ENCODE measurements around the gene LEMD3.

LEMD3 gene

GRCh38 chr12:65188179-65188701 lies 18.9 kb downstream of the LEMD3 start:
- Histone ChIP-seq H3K27me3 (ENCODE audit: insufficient read depth, low read length, poor library complexity) (no peaks in the 10 kb centered on the region), H3K4me3 (ENCODE audit: low read depth in 1 of 2, low read length in 2 of 2) (no peak overlapping the region), H3K4me1 (ENCODE audit: insufficient read depth, low read length) (peaks cover 11% of the 10 kb centered on the region), H4K20me1 (ENCODE audit: insufficient read depth, low read length) (peaks cover 28% of the 10 kb centered on the region; the same call in 1 of the 2 replicates), H3K36me3 (ENCODE audit: insufficient read depth, low read length) (peaks cover 14% of the 10 kb centered on the region; the same call in 1 of the 2 replicates), H2AFZ (ENCODE audit: low read depth, low read length) (no peak overlapping the region), H3K27ac (ENCODE audit: low read length) (no peak overlapping the region), H3K4me2 (ENCODE audit: insufficient read depth, low read length) (no peak overlapping the region), H3K9me3 (ENCODE audit: insufficient read depth, low read length, severe bottlenecking) (no peaks in the 10 kb centered on the region), H3K9ac (ENCODE audit: low read depth, low read length) (no peak overlapping the region), H3K79me2 (ENCODE audit: insufficient read depth, low read length) (peaks cover 94% of the 10 kb centered on the region)
- DNase-seq (no peak), ATAC-seq (ENCODE audit: insufficient read depth, low read depth) (no peak)
- TF ChIP-seq CTCF (IDR thresholded peaks at IDR 0.05; ENCODE audit: borderline replicate concordance, extremely low read depth, low read length, poor library complexity, severe bottlenecking) = no peak
- TF ChIP-seq EZH2 (IDR thresholded peaks at IDR 0.05; ENCODE audit: borderline replicate concordance, low read depth, low read length, severe bottlenecking) = no peak

GRCh38 chr12:65189028-65189718 lies 19.8 kb downstream of the LEMD3 start:
- no peak for TF ChIP-seq EZH2 (IDR thresholded peaks at IDR 0.05; ENCODE audit: borderline replicate concordance, low read depth, low read length, severe bottlenecking)
- no peak for TF ChIP-seq CTCF (IDR thresholded peaks at IDR 0.05; ENCODE audit: borderline replicate concordance, extremely low read depth, low read length, poor library complexity, severe bottlenecking)
- H3K79me2 ChIP-seq (ENCODE audit: insufficient read depth, low read length) = peaks cover 94% of the 10 kb centered on the region
- H4K20me1 ChIP-seq (ENCODE audit: insufficient read depth, low read length) = peaks cover 29% of the 10 kb centered on the region; the same call in 1 of the 2 replicates
- no peak overlapping the region for H2AFZ ChIP-seq (ENCODE audit: low read depth, low read length)
- peaks cover 13% of the 10 kb centered on the region; the same call in 1 of the 2 replicates for H3K36me3 ChIP-seq (ENCODE audit: insufficient read depth, low read length)
- ATAC-seq (ENCODE audit: insufficient read depth, low read depth) (no peak), DNase-seq (no peak)
- no peaks in the 10 kb centered on the region for H3K9me3 ChIP-seq (ENCODE audit: insufficient read depth, low read length, severe bottlenecking)
- no peak overlapping the region for H3K4me3 ChIP-seq (ENCODE audit: low read depth in 1 of 2, low read length in 2 of 2)
- no peak overlapping the region for H3K4me2 ChIP-seq (ENCODE audit: insufficient read depth, low read length)
- H3K9ac ChIP-seq (ENCODE audit: low read depth, low read length) = no peak overlapping the region
- peaks cover 2% of the 10 kb centered on the region; the same call in 1 of the 2 replicates for H3K4me1 ChIP-seq (ENCODE audit: insufficient read depth, low read length)
- H3K27me3 ChIP-seq (ENCODE audit: insufficient read depth, low read length, poor library complexity) = no peaks in the 10 kb centered on the region
- H3K27ac ChIP-seq (ENCODE audit: low read length) = no peak overlapping the region

DNA sequence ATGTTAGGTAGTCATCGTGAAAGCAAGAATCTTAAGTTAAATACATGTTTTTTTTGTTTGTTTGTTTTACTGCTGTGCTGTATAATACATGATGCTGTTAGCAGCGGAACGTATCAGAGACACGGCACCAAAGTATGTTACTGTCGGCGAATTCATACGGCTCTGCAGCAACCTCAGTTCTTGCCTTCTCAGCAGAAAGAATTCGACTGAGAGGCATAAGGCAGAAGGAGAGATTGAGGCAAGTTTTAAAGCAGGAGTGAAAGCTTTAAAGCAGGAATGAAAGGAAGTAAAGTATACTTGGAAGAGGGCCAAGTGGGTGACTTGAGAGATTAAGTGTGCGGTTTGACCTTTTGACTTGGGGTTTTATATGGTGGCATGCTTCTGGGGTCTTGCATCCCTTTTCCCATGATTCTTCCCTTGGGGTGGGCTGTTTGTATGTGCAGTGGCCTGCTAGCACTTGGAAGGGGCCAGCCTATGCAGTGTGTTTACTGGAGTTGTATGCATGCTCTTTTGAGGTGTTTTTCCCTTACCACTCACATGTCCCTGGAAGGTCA lies 23.7 kb downstream of the LEMD3 start:
- Histone ChIP-seq H3K36me3 (ENCODE audit: insufficient read depth, low read length) (peaks cover 24% of the 10 kb centered on the region), H4K20me1 (ENCODE audit: insufficient read depth, low read length) (peaks cover 21% of the 10 kb centered on the region; the same call in 1 of the 2 replicates), H3K27ac (ENCODE audit: low read length) (no peak overlapping the region), H3K79me2 (ENCODE audit: insufficient read depth, low read length) (peaks cover 94% of the 10 kb centered on the region), H3K9me3 (ENCODE audit: insufficient read depth, low read length, severe bottlenecking) (no peaks in the 10 kb centered on the region), H3K9ac (ENCODE audit: low read depth, low read length) (no peak overlapping the region), H3K4me1 (ENCODE audit: insufficient read depth, low read length) (no peaks in the 10 kb centered on the region; the same call in 1 of the 2 replicates), H3K4me3 (ENCODE audit: low read depth in 1 of 2, low read length in 2 of 2) (no peak overlapping the region), H3K27me3 (ENCODE audit: insufficient read depth, low read length, poor library complexity) (no peaks in the 10 kb centered on the region), H2AFZ (ENCODE audit: low read depth, low read length) (no peak overlapping the region), H3K4me2 (ENCODE audit: insufficient read depth, low read length) (no peak overlapping the region)
- TF ChIP-seq EZH2 (IDR thresholded peaks at IDR 0.05; ENCODE audit: borderline replicate concordance, low read depth, low read length, severe bottlenecking) = no peak
- TF ChIP-seq CTCF (IDR thresholded peaks at IDR 0.05; ENCODE audit: borderline replicate concordance, extremely low read depth, low read length, poor library complexity, severe bottlenecking) = no peak
- DNase-seq = no peak
- peak; percentile 22; the same call in 1 of the 3 replicates for ATAC-seq (ENCODE audit: insufficient read depth, low read depth)

Measured in DND-41 (cell line).